Measurements from ENCODE around the gene UNC5A.

- no peak for TF ChIP-seq POLR2A (IDR thresholded peaks at IDR 0.05)
- no peak for TF ChIP-seq CTCF (IDR thresholded peaks at IDR 0.05)
These were observed 37.4 kb downstream of the UNC5A start for GRCh38 chr5:176847726-176848290.
